ENCODE results near the gene BAZ2B.
A peak's percentile ranks its signal among the peaks of the same experiment; 100 is the strongest.

Gene BAZ2B

DNA sequence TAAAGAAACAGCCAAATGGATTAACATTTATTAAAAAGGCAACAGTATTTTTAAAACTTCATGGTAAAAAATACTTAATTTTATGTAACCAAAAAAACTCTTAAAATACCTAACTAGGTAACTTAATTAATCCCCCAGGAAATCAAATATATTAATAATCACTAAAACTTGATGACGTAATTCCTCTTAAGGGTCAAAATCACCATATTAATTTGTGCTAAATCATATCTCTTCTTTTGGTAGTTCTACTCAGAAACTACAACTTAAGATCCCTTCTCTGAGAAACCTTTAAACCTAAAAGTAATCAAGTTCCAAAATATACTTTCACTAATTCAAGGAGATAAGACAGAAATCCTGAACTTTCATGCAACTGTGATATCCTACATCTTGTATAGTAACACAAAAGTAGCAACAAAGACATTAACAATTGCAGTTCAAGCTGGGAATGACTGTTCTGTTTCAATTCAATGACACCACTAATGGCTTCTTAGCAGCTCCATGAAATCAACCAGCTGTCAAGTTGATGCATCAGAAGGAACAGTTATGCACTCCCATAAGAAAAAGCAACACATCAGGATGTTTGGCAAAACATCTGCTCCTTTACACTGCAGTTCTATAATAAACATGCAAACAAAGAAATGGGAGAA, 4.0 kb downstream of the BAZ2B start:
- no peak for DNase-seq (ENCODE audit: low read depth, low spot score)
- Histone ChIP-seq H3K27ac (peak overlapping the region; percentile 37; the same call in 1 of the 2 replicates), H3K4me3 (peak overlapping the region; percentile 26), H3K9ac (ENCODE audit: insufficient read length) (no peak overlapping the region), H3K9me3 (ENCODE audit: low read depth, low read length) (no peaks in the 10 kb centered on the region), H3K36me3 (ENCODE audit: insufficient read depth, low read length) (no peaks in the 10 kb centered on the region)
- no peak for TF ChIP-seq FOXP2 (optimal IDR thresholded peaks at IDR 0.05; ENCODE audit: control extremely low read depth, extremely low read length, insufficient read depth)
- TF ChIP-seq EZH2 (IDR thresholded peaks at IDR 0.05): no peak
- TF ChIP-seq POLR2AphosphoS5 (IDR thresholded peaks at IDR 0.05; ENCODE audit: borderline replicate concordance, low read depth, low read length): no peak

DNA sequence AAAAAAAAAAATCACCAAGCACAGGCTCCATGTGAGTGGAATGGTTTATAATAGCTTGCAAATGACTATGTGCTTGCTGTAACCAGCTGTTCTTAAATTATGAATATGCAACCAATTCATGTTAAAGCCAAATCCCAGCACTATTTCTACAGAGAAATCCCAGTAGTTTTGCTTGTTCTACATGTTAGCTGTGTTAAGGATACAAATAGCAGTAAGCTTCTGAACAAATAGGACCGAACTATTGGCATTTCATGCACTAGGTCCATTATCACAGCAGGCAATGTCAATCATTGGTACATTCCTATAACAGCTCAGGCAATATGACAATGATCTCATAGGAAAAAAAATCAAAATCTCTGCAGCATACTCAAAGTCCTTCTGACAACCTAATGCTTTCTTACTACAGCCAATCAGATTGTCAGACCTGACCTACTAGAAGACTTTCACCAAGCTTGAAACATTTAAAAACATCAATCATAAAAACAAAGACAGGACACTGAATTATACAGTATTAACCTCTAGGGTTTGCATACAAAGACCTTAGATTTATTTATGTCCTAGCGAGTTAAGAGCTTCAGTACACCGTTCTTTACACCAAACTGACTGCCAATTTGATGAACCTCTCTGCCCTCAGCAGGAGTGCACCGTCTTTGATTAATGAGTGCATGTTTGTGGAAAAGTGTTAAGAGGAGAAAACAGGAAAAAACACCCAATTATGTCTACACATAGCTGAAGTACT, 6.4 kb downstream of the BAZ2B start:
- no peak for TF ChIP-seq EZH2 (IDR thresholded peaks at IDR 0.05)
- TF ChIP-seq FOXP2 (optimal IDR thresholded peaks at IDR 0.05; ENCODE audit: control extremely low read depth, extremely low read length, insufficient read depth): no peak
- no peak for TF ChIP-seq POLR2AphosphoS5 (IDR thresholded peaks at IDR 0.05; ENCODE audit: borderline replicate concordance, low read depth, low read length)
- no peak overlapping the region for H3K27ac ChIP-seq
- no peaks in the 10 kb centered on the region for H3K9me3 ChIP-seq (ENCODE audit: low read depth, low read length)
- H3K4me3 ChIP-seq: no peak overlapping the region
- no peaks in the 10 kb centered on the region for H3K36me3 ChIP-seq (ENCODE audit: insufficient read depth, low read length)
- H3K9ac ChIP-seq (ENCODE audit: insufficient read length): no peak overlapping the region
- no peak for DNase-seq (ENCODE audit: low read depth, low spot score)

DNA sequence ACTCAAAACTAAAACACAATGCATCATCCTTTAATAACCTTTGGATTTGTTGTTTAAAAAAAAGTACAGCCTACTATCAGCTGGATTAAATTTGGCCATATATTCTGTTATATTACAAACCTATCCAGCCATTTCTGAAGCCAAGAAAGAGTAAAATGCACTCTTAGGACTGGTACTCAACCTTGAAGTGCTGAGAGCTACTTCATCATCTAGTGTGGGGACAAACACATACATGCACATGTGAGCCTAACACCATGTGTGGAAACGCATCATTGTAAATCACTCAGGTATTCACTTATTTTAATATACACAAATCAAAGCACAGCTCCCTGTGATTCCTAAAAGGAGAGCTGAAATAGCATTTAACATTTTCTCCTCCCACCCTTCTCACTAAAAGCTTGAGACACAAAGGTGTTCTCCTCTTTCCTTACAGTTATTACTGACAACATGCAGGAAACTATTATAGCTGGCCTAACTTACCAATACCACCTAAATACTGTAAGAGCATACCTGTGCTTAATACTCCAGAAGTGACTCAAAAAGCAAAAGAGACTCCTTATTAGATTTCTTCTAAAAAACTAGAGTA, 7.5 kb downstream of the BAZ2B start:
- no peak for DNase-seq (ENCODE audit: low read depth, low spot score)
- Histone ChIP-seq H3K9me3 (ENCODE audit: low read depth, low read length) (no peaks in the 10 kb centered on the region), H3K36me3 (ENCODE audit: insufficient read depth, low read length) (no peaks in the 10 kb centered on the region)

DNA sequence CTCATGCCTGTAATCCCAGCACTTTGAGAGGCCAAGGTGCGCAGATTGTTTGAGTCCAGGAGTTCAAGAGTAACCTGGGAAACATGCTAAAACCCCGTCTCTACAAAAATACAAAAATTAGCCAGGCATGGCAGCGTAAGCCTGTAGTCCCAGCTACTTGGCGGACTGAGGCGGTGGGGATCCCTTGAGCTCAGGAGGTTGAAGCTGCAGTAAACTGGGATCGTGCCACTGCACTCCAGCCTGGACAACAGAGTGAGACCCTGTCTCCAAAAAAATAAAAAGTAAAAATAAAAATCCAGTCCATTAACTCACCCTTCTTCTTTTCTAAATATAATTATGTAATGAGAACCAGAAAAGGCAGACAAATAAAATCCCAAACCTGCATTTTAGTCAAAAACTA, 8.2 kb downstream of the BAZ2B start:
- Histone ChIP-seq H3K36me3 (ENCODE audit: insufficient read depth, low read length) (no peaks in the 10 kb centered on the region), H3K4me3 (no peak overlapping the region), H3K9ac (ENCODE audit: insufficient read length) (no peak overlapping the region), H3K27ac (no peak overlapping the region), H3K9me3 (ENCODE audit: low read depth, low read length) (no peaks in the 10 kb centered on the region)
- TF ChIP-seq FOXP2 (optimal IDR thresholded peaks at IDR 0.05; ENCODE audit: control extremely low read depth, extremely low read length, insufficient read depth) (no peak), POLR2AphosphoS5 (IDR thresholded peaks at IDR 0.05; ENCODE audit: borderline replicate concordance, low read depth, low read length) (no peak), EZH2 (IDR thresholded peaks at IDR 0.05) (no peak)
- no peak for DNase-seq (ENCODE audit: low read depth, low spot score)

More for the DNA sequence above, 7.5 kb downstream of the BAZ2B start:
- no peak for TF ChIP-seq POLR2AphosphoS5 (IDR thresholded peaks at IDR 0.05; ENCODE audit: borderline replicate concordance, low read depth, low read length)
- Histone ChIP-seq H3K4me3 (no peak overlapping the region), H3K9ac (ENCODE audit: insufficient read length) (no peak overlapping the region), H3K27ac (no peak overlapping the region)

DNA sequence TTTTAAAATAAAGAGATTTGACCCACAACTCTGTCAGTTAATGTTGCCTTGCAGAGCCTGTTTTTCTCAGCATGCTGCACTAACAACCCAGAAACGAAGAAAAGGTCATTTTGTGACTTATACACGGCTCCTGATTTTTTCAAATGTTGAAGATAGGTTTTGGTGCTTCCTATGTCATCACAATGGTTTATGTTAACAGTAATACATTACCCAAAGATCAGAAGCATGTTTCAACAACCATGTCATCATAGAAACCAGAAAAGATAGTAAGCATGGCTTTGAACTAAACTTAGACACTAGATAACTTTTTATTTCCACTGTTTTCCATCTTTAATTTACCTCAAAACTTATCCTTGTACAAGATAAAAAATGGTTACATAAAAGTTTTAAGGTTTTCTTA, 10.1 kb downstream of the BAZ2B start:
- Histone ChIP-seq H3K9me3 (ENCODE audit: low read depth, low read length) (no peaks in the 10 kb centered on the region), H3K27ac (no peak overlapping the region), H3K4me3 (no peak overlapping the region), H3K36me3 (ENCODE audit: insufficient read depth, low read length) (no peaks in the 10 kb centered on the region), H3K9ac (ENCODE audit: insufficient read length) (no peak overlapping the region)
- no peak for DNase-seq (ENCODE audit: low read depth, low spot score)
- no peak for TF ChIP-seq FOXP2 (optimal IDR thresholded peaks at IDR 0.05; ENCODE audit: control extremely low read depth, extremely low read length, insufficient read depth)
- no peak for TF ChIP-seq POLR2AphosphoS5 (IDR thresholded peaks at IDR 0.05; ENCODE audit: borderline replicate concordance, low read depth, low read length)
- no peak for TF ChIP-seq EZH2 (IDR thresholded peaks at IDR 0.05)

DNA sequence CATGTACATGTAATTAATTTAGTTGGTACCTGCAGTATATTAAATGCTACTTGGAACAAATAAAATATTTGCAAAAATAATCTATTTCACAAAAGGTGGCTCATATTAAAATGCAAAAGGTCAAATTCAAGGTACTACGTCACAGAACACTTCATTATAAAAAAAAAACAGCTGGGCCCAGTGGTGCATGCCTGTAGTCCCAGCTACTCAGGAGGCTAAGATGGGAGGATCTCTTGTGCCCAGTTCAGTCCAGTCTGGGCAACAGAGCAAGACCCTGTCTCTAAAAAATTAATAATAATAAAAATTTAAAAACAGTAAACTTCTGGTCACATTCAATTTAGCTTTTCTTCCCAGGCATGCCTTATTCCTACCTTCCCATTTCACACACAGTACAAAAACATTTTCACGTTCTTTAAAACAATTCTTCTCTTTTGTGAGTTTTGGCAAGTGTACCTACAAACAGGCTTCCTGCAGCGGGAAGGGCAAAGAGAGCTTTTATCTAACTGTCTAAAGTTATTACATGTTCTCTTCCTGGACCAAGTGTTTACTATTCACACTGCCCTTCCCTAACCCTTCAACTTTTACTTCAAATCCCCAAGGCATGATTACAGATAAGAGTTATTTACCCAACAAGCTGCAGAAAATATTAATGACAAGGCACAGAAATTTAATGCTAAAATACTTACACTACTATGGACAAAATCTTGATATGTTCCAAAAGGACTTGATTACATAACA, 10.7 kb downstream of the BAZ2B start:
- DNase-seq (ENCODE audit: low read depth, low spot score): no peak
- H3K9ac ChIP-seq (ENCODE audit: insufficient read length): no peak overlapping the region
- H3K36me3 ChIP-seq (ENCODE audit: insufficient read depth, low read length): no peaks in the 10 kb centered on the region
- H3K4me3 ChIP-seq: no peak overlapping the region
- H3K9me3 ChIP-seq (ENCODE audit: low read depth, low read length): no peaks in the 10 kb centered on the region
- no peak for TF ChIP-seq FOXP2 (optimal IDR thresholded peaks at IDR 0.05; ENCODE audit: control extremely low read depth, extremely low read length, insufficient read depth)
- no peak for TF ChIP-seq EZH2 (IDR thresholded peaks at IDR 0.05)
- no peak overlapping the region for H3K27ac ChIP-seq

DNA sequence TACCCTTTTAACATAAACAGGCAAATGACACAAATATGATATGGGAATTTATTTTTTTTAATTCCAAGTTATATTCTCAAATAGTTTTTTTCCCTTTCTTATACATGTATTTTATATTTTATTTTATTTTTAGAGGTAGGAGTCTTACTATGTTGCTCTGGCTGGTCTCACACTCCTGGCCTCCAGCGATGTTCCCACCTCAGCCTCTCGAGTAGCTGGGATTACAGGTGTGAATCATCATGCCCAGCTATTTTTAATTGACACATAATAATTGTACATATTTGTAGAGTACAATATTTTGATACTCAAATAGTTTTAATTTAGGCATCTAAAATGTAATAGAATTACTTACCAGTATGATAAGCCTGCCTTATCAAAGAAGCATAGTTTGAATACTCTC, 12.2 kb downstream of the BAZ2B start:
- TF ChIP-seq POLR2AphosphoS5 (IDR thresholded peaks at IDR 0.05; ENCODE audit: borderline replicate concordance, low read depth, low read length) (no peak), FOXP2 (optimal IDR thresholded peaks at IDR 0.05; ENCODE audit: control extremely low read depth, extremely low read length, insufficient read depth) (no peak), EZH2 (IDR thresholded peaks at IDR 0.05) (no peak)
- no peak for DNase-seq (ENCODE audit: low read depth, low spot score)
- Histone ChIP-seq H3K9ac (ENCODE audit: insufficient read length) (no peak overlapping the region), H3K36me3 (ENCODE audit: insufficient read depth, low read length) (no peaks in the 10 kb centered on the region), H3K4me3 (no peak overlapping the region), H3K9me3 (ENCODE audit: low read depth, low read length) (no peaks in the 10 kb centered on the region), H3K27ac (no peak overlapping the region)

DNA sequence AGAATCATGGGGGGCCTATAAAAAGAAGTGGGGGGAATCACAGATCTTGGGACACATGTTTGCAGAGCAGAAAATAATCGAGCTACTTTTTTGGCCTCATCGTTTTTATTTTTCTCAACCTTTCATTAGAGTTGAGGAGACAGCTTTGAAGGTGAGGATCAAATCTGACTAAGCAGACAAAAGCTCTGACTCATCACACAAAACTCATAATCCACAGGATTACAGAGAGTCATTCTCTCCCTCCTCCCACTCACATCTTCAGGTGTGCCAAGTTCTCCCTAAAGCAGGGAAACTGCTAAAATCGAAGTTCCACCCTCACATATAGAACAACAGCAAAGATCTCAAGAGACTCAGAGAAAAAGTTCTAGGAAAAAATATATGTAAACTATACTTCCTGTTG, 15.6 kb downstream of the BAZ2B start:
- no peaks in the 10 kb centered on the region; the same call in 1 of the 2 replicates for H3K9me3 ChIP-seq (ENCODE audit: low read depth, low read length)
- TF ChIP-seq EZH2 (IDR thresholded peaks at IDR 0.05) (no peak), POLR2AphosphoS5 (IDR thresholded peaks at IDR 0.05; ENCODE audit: borderline replicate concordance, low read depth, low read length) (no peak), FOXP2 (optimal IDR thresholded peaks at IDR 0.05; ENCODE audit: control extremely low read depth, extremely low read length, insufficient read depth) (no peak)
- no peak for DNase-seq (ENCODE audit: low read depth, low spot score)
- H3K27ac ChIP-seq: no peak overlapping the region
- H3K4me3 ChIP-seq: no peak overlapping the region
- H3K9ac ChIP-seq (ENCODE audit: insufficient read length): no peak overlapping the region
- H3K36me3 ChIP-seq (ENCODE audit: insufficient read depth, low read length): no peaks in the 10 kb centered on the region

All from SK-N-MC (cell line).